NCI-H146 treated with DMSO at 0.1 percent for 48 hours (cell line): ENCODE measurements around the gene SFT2D1.
"Not testable (repeated sequence)": the region's sequence is repeated elsewhere in the genome, so short reads cannot be mapped to it uniquely, and the experiment has no call there.

Experiments used
- DNase-seq: peaks from one replicate; lab custom pipeline; 2025; ENCODE audit not compliant: unreplicated experiment; lab: John Stamatoyannopoulos, UW

The SFT2D1 gene

DNA sequence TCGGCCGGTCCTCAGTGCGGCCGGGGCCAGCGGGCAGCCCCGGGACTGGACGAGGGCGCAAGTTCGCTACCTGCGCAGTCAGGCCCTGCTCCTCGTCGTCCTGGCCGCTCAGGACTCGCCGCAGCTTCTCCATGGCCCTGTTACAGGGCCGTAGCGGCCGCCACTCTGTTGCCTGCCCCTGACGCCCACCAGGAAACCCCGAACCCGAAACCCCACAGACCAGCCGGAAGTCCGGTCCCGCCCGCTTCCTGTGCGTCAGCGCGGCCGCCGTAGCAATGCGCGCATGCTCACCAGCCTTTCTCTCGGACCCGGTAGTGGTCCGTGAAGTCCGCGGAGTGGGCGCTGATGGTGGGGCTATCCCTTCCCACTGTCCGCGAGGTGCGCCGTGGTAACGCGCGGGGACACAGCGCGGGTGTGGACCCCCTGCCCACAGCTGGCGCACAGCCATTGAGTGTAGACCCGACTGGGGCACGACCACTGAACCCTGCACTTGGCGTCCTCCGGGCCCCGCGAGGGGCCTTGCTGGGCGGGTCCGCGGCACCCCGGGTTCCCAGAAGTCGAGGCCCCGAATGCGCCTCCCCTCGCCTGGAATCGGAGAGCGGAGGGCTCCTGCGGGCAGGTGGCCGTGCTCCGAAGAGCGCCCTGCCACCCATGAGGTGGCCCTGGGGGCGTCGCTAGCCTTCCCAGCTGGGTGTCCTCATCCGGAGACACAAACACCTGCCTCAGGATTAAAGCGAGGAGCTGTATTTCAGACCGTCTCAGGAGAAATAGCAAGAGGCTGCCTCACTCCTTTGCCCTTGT, at the start of gene SFT2D1:
SFT2D1 (minus strand) TSS at position 197 of the 801 bp plus-strand sequence; CDS start at position 133, 64 bp downstream.
- peak; percentile 71 for DNase-seq

DNA sequence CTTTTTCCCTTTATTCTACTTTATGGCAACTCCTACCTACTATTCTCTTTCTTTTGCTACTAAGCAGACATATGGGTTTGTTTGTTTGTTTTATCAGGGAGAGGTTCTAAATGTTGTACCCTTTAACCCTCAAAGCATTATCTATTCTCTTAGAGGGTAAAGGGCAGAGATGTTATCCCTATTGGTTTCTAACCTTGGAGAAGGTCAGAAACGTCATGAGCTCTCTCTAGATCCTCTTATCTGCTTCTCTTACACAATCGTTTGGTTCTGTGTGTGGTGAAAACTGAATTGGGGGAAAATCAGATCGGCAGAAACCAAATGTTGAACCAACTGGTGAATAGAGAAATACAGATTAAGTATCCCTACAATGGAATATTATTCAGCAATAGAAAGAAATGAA, 46.8 kb upstream of the SFT2D1 start:
- no peak for DNase-seq

- no peak for DNase-seq
Measured at GRCh38 chr6:166388290-166389004, 46.1 kb upstream of the SFT2D1 start.

GRCh38 chr6:166387642-166388289, 45.4 kb upstream of the SFT2D1 start:
- peak; percentile 43 for DNase-seq

DNA sequence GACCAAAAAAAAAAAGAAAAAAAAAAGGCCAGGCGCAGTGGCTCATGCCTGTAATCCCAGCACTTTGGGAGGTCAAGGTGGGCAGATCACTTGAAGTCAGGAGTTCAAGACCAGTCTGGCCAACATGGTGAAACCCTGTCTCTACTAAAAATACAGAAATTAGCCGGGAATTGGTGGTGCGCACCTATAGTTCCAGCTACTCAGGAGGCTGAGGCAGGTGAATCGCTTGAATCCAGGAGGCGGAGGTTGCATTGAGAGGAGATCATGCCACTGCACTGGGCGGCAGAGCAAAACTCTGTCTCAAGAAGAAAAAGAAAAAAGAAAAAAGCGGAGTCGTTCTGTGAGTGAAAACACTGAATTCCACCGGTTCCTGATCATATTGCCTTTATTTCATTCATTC, 44.8 kb upstream of the SFT2D1 start:
- not testable (repeated sequence) for DNase-seq

- DNase-seq = no peak
Measured at GRCh38 chr6:166386111-166386510, 43.8 kb upstream of the SFT2D1 start.

DNA sequence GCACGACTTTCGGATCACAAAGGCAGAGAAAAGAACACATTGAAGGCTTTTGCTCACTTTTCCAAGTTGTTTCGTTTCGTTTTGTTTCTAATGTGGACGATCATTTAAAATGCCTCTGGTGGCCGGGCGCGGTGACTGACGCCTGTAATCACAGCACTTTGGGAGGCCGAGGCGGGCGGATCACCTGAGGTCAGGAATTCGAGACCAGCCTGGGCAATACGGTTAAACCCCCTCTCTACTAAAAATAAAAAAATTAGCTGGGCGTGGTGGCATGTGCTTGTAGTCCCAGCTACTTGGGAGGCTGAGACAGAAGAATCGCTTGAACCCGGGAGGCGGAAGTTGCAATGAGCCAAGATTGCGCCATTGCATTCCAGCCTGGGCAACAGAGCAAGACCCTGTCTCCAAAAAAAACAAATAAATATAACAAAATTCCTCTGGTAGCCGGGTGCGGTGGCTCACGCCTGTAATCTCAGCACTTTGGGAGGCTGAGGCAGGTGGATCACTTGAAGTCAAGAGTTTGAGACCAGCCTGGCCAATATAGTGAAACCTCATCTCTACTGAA, 41.5 kb upstream of the SFT2D1 start:
- DNase-seq = not testable (repeated sequence)

DNA sequence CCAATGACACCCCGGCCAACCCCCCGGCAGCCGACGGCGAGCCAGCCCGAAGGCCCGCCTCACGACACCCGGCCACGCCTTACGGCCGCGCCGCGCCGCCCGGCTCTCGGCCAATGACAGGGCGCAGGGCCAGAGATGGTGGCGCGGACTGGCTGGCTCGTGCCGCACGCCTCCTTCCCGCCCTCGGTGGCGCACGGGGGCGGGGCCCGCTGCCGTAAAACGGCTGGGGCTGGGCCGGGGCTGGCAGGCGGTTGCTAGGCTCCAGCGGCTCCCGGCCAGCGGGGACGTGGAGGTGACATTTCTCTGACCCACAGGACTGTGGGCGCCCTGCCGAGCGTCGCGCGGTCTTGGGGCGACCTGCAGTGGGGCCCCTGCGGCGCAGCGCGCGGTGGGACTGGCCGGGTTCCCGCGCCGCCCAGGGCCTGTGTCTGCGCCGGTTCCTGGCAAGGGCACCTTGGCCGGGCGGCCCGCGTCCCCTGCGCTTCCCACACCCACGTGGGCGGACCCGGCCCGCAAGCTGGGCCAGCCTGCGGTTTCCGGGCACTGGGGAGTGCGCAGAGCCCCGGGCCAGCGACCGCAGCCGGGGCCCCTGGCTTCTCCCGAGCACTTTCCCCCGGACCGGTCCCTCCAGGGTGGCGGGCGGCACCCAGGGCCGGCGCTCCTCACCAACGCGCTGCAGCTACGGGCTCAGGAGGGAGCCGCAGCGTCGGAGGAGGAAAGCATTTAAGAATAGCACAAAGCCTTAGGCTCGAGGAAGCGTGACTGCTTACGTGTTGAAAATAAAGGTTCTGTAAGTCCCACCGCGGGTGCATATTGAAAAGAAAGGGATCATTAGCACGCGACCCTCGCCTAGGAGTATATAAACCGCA, 40.8 kb upstream of the SFT2D1 start, which contains the start of gene MPC1:
MPC1 (minus strand) TSS at position 8 of the 869 bp plus-strand sequence. CDS start 64 bp downstream, outside the sequence.
- DNase-seq = peak; percentile 96

DNA sequence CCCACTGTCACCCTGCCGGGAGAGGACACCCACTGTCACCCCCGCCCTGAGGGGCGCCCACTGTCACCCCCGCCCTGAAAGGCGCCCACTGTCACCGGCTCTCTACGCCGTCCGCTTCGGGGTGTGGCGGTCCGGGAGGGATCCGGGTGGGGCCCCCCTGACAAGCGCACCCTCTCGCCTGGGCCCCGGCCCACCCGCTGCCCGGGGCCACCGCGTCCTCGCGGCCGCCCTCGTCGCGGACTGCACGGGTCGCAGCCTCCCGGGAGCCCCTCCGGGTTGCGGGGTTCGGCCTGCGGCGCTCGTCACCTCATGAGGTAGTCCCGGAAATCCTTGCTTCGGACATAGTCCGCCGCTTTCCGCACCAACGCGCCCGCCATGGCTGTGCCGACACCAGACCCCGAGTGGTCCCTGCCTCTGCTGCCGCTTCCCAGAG, 40.2 kb upstream of the SFT2D1 start:
- DNase-seq = no peak

GRCh38 chr6:166381733-166382499, 39.6 kb upstream of the SFT2D1 start:
- peak; percentile 76 for DNase-seq

GRCh38 chr6:166381381-166381732, 39.0 kb upstream of the SFT2D1 start:
- DNase-seq = no peak

DNA sequence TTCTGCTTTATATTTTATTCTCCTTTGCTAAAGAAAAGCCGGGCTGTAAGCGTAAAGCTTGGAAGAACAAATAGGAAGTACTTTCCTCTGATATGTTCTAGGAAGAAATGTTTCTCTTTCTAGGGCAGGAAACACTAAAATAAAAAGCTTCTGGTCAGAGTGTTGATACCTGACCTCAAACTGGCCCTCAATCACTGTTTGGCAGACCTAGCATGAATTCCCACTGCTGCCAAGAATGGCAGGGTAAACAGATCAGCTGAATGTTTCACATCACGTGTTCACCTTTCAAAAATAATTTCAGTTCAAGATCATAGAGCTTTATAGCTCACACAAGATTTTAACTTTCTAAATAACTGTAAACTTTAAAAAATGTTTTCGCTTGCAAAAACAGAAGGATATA, 37.5 kb upstream of the SFT2D1 start:
- DNase-seq = no peak

- DNase-seq = no peak
Measured at GRCh38 chr6:166379103-166379586, 36.8 kb upstream of the SFT2D1 start.

DNA sequence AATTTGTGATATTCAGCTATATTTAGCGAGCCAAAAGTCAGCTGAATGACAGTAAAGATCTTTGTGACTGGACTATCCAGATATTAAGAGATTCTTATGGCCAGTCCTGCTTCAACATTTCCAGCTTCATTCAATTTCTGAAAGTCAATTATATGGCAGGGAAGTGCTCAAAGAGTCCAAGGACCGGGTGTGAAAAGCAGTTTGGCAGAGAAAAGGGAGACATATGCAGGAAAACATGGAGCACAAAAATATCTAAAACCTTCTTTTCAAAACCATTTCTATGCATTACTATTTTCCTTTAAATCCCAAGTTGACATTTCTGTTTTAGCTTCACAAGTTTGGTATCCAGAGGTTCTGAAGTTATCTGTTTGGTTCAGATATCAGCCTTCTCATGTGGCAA, 35.4 kb upstream of the SFT2D1 start:
- DNase-seq = no peak

GRCh38 chr6:166375013-166375412, 32.7 kb upstream of the SFT2D1 start:
- no peak for DNase-seq

DNA sequence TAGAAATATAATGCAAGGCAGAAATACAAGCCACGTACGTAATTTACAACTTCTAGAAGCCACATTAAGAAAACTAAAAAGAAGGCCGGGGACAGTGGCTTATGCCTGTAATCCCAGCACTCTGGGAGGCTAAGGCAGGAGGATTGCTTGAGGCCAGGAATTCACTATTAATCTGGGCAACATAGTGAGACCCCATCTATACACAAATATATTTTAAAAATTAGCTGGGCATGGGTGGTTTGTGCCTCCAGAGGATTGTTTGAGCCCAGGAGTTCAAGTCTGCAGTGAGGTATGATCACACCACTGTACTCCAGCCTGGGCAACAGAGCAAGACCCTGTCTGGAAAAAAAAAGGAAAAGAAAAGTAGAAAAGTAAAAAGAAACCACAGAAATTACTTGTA, 28.1 kb upstream of the SFT2D1 start:
- no peak for DNase-seq

GRCh38 chr6:166369782-166370181, 27.4 kb upstream of the SFT2D1 start:
- no peak for DNase-seq

DNA sequence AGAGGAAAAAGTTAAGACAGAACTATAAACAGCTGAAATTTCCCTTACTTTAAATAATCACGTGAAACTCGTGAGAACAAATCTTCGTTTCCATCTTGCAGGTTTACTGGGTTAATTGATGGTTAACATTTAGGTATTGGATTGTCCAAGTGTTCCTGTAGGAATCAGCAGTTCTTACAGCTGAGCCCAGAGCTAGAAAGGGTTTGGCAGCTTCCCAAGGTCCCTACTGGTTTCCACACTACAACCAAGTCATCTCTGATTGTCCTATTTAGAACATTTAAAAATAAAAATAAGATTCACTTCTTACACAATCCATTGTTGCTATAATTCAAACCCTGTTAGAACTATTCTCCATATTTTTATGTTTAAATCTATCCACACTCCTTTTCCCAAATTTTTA, 24.6 kb upstream of the SFT2D1 start:
- no peak for DNase-seq

GRCh38 chr6:166365806-166366205, 23.5 kb upstream of the SFT2D1 start:
- DNase-seq = no peak

GRCh38 chr6:166365221-166365620, 22.9 kb upstream of the SFT2D1 start:
- no peak for DNase-seq
